NT2/D1 (cell line): ENCODE measurements around the gene HK3.

ENCODE experiments used
- SUZ12 ChIP-seq: IDR thresholded peaks from 2 replicates; pipeline ENCODE4 v1.6.1; 2011; ENCODE audit not compliant: insufficient read length, insufficient read depth; ENCODE audit errors: extremely low read depth
- YY1 ChIP-seq: IDR thresholded peaks from 2 replicates; pipeline ENCODE4 v1.6.1; 2011; ENCODE audit not compliant: insufficient read length, insufficient read depth
- ZNF274 ChIP-seq: IDR thresholded peaks from 2 replicates; pipeline ENCODE4 v1.6.1; 2011; ENCODE audit warnings: mild to moderate bottlenecking, low read depth, low read length

DNA sequence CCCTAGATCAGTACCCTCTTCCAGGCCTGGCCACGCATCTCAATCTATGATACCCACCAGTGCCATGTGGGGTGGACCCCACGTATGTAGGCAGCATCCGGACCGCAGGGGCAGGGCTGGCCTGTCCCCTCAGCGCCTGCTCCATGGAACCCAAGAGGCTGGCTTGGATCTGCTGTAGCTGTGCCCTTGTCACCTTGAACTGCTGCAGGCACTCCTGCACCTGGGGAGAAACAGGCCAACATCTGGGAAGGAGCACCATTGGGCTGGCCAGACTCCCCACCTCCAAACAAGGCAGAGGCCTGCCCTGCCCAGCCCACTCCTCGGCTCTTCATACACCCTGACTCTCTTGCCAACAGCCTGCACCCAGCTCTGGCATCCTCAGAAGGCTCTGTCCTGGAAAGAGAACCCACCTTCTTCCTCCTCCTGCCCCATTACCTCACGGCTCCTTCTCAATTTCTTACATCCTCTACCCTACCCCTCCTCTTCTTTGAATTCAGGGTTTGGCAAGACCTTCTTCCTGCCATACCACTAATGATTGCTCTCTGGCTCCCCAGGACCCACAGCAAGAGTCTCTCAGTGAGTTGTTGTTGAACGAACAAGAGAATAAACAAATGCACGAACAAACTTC lies 7.7 kb downstream of the HK3 start:
- no peak for TF ChIP-seq ZNF274
- no peak for TF ChIP-seq YY1
- no peak for TF ChIP-seq SUZ12
